ENCODE measurements around the gene CACFD1.

The CACFD1 gene

GRCh38 chr9:133490201-133490681 lies 30.5 kb downstream of the CACFD1 start:
- no peak for DNase-seq
- H3K9me3 Mint-ChIP-seq = no peaks in the 10 kb centered on the region
- no peak overlapping the region for H3K27ac Mint-ChIP-seq
- H3K4me1 Mint-ChIP-seq = peaks cover 6% of the 10 kb centered on the region in 2 donors
- no peak overlapping the region for H3K4me3 Mint-ChIP-seq
- H3K27me3 Mint-ChIP-seq = peaks cover 12 to 15% of the 10 kb centered on the region in 2 donors
- H3K36me3 Mint-ChIP-seq = no peaks in the 10 kb centered on the region
- ATAC-seq (replicated peaks) = no peak

- no peak overlapping the region for H3K27ac Mint-ChIP-seq
- DNase-seq (no peak), ATAC-seq (replicated peaks) (no peak)
- H3K4me3 Mint-ChIP-seq = no peak overlapping the region
- no peaks in the 10 kb centered on the region for H3K36me3 Mint-ChIP-seq
- peaks cover 12 to 15% of the 10 kb centered on the region in 2 donors for H3K27me3 Mint-ChIP-seq
- no peaks in the 10 kb centered on the region for H3K9me3 Mint-ChIP-seq
- peaks cover 2 to 3% of the 10 kb centered on the region in 2 donors for H3K4me1 Mint-ChIP-seq
Measured at GRCh38 chr9:133490865-133491655, 31.3 kb downstream of the CACFD1 start.

- no peak for DNase-seq
- H3K9me3 Mint-ChIP-seq = no peaks in the 10 kb centered on the region
- H3K27me3 Mint-ChIP-seq = peaks cover 12 to 15% of the 10 kb centered on the region in 2 donors
- no peak overlapping the region for H3K27ac Mint-ChIP-seq
- ATAC-seq (replicated peaks) = no peak
- no peaks in the 10 kb centered on the region for H3K4me1 Mint-ChIP-seq
- no peak overlapping the region for H3K4me3 Mint-ChIP-seq
- no peaks in the 10 kb centered on the region for H3K36me3 Mint-ChIP-seq
Measured at GRCh38 chr9:133491656-133491925, 31.8 kb downstream of the CACFD1 start.

- H3K27ac Mint-ChIP-seq = no peak overlapping the region
- no peaks in the 10 kb centered on the region for H3K4me1 Mint-ChIP-seq
- H3K9me3 Mint-ChIP-seq = no peaks in the 10 kb centered on the region
- DNase-seq (no peak), ATAC-seq (replicated peaks) (no peak)
- no peaks in the 10 kb centered on the region for H3K36me3 Mint-ChIP-seq
- H3K4me3 Mint-ChIP-seq = no peak overlapping the region
- peaks cover 12 to 15% of the 10 kb centered on the region in 2 donors for H3K27me3 Mint-ChIP-seq
Measured at GRCh38 chr9:133492061-133493021, 32.6 kb downstream of the CACFD1 start.

GRCh38 chr9:133493428-133493827 lies 33.6 kb downstream of the CACFD1 start:
- Mint-ChIP-seq H3K4me1 (no peaks in the 10 kb centered on the region), H3K9me3 (no peaks in the 10 kb centered on the region), H3K27ac (no peak overlapping the region), H3K27me3 (peaks cover 18 to 22% of the 10 kb centered on the region in 2 donors), H3K4me3 (no peak overlapping the region), H3K36me3 (no peaks in the 10 kb centered on the region)
- DNase-seq = no peak
- ATAC-seq (replicated peaks) = no peak

GRCh38 chr9:133493845-133494540 lies 34.2 kb downstream of the CACFD1 start:
- ATAC-seq (replicated peaks) = no peak
- Mint-ChIP-seq H3K27me3 (peaks cover 21 to 26% of the 10 kb centered on the region in 2 donors), H3K27ac (no peak overlapping the region)

GRCh38 chr9:133494636-133495326 lies 35.0 kb downstream of the CACFD1 start:
- Mint-ChIP-seq H3K4me3 (no peak overlapping the region), H3K4me1 (no peaks in the 10 kb centered on the region), H3K36me3 (no peaks in the 10 kb centered on the region), H3K9me3 (no peaks in the 10 kb centered on the region), H3K27me3 (peaks cover 15 to 22% of the 10 kb centered on the region in 2 donors), H3K27ac (no peak overlapping the region)
- DNase-seq = no peak
- ATAC-seq (replicated peaks) = no peak

More at GRCh38 chr9:133493845-133494540, 34.2 kb downstream of the CACFD1 start:
- no peak for DNase-seq
- Mint-ChIP-seq H3K4me3 (no peak overlapping the region), H3K4me1 (no peaks in the 10 kb centered on the region), H3K9me3 (no peaks in the 10 kb centered on the region), H3K36me3 (no peaks in the 10 kb centered on the region)

GRCh38 chr9:133495327-133496293 lies 35.8 kb downstream of the CACFD1 start:
- Mint-ChIP-seq H3K4me1 (no peaks in the 10 kb centered on the region), H3K36me3 (no peaks in the 10 kb centered on the region), H3K4me3 (no peak overlapping the region), H3K27ac (no peak overlapping the region), H3K27me3 (peaks cover 16 to 21% of the 10 kb centered on the region in 2 donors), H3K9me3 (no peaks in the 10 kb centered on the region)
- ATAC-seq (replicated peaks) = no peak
- no peak for DNase-seq

- Mint-ChIP-seq H3K36me3 (peaks cover under 1 to 6% of the 10 kb centered on the region in 2 donors), H3K4me3 (no peak overlapping the region), H3K27me3 (peaks cover 22 to 30% of the 10 kb centered on the region in 2 donors), H3K9me3 (peaks cover 9 to 11% of the 10 kb centered on the region in 2 donors), H3K4me1 (no peaks in the 10 kb centered on the region), H3K27ac (no peak overlapping the region)
- DNase-seq (no peak), ATAC-seq (replicated peaks) (no peak)
Measured at GRCh38 chr9:133496861-133497842, 37.4 kb downstream of the CACFD1 start.

- H3K4me3 Mint-ChIP-seq = no peak overlapping the region
- no peaks in the 10 kb centered on the region for H3K4me1 Mint-ChIP-seq
- ATAC-seq (replicated peaks) = no peak
- peaks cover 6 to 12% of the 10 kb centered on the region in 2 donors for H3K36me3 Mint-ChIP-seq
- H3K9me3 Mint-ChIP-seq = peaks cover 15 to 20% of the 10 kb centered on the region in 2 donors
- no peak for DNase-seq
- H3K27me3 Mint-ChIP-seq = peaks cover 38 to 45% of the 10 kb centered on the region in 2 donors
- no peak overlapping the region for H3K27ac Mint-ChIP-seq
Measured at GRCh38 chr9:133499132-133499891, 39.5 kb downstream of the CACFD1 start.

- H3K4me3 Mint-ChIP-seq = no peak overlapping the region
- ATAC-seq (replicated peaks) (no peak), DNase-seq (no peak)
- peaks cover 40 to 47% of the 10 kb centered on the region in 2 donors for H3K27me3 Mint-ChIP-seq
- no peaks in the 10 kb centered on the region for H3K4me1 Mint-ChIP-seq
- peaks cover 15 to 20% of the 10 kb centered on the region in 2 donors for H3K9me3 Mint-ChIP-seq
- H3K36me3 Mint-ChIP-seq = peaks cover 6 to 12% of the 10 kb centered on the region in 2 donors
- no peak overlapping the region for H3K27ac Mint-ChIP-seq
Measured at GRCh38 chr9:133499892-133500270, 40.1 kb downstream of the CACFD1 start.
